ENCODE measurements around the gene GAS2. TPM values are rescaled to one million over a fixed set of nuclear protein-coding genes. Genes with fewer than 3 reads are reported as not detected.

GAS2 gene
- total and polyA plus RNA-seq, 2 donors (not counting 1 experiment from before 2014, with no cell fraction given), result 2.5 to 6.5 TPM

- no peak overlapping the region for H3K4me2 ChIP-seq (replicated peaks; ENCODE audit: low read depth, low read length, poor library complexity, severe bottlenecking)
- intact Hi-C loops (cut with micrococcal nuclease), result no loop called here
- WGBS (ENCODE audit: insufficient coverage), result no CpG with 5 or more reads among the region's 3 CpGs
- Mint-ChIP-seq H3K27me3 (peaks cover 17% of the 10 kb centered on the region), H3K27ac (no peak overlapping the region), H3K9me3 (ENCODE audit: insufficient read depth) (no peaks in the 10 kb centered on the region), H3K4me3 (no peak overlapping the region), H3K4me1 (no peaks in the 10 kb centered on the region)
- H3K36me3 ChIP-seq (replicated peaks in 1 of 2; ENCODE audit: control extremely low read depth in 1 of 2, control insufficient read depth in 1 of 2, extremely low read depth in 1 of 2, insufficient read depth in 2 of 2, low read length in 1 of 2), result no peaks in the 10 kb centered on the region
- no peaks in the 10 kb centered on the region for H4K20me1 ChIP-seq (ENCODE audit: control insufficient read depth, insufficient read depth, low read length, poor library complexity, severe bottlenecking)
- H3K4me1 ChIP-seq (ENCODE audit: control insufficient read depth in 2 of 2, insufficient read depth in 2 of 2, low read length in 2 of 2), result no peaks in the 10 kb centered on the region
- no peaks in the 10 kb centered on the region for H3K27me3 ChIP-seq (replicated peaks in 1 of 4; ENCODE audit: control extremely low read depth in 1 of 4, control insufficient read depth in 3 of 4, insufficient read depth in 4 of 4, low read length in 3 of 4)
- TF ChIP-seq EZH2 (IDR thresholded peaks at IDR 0.05; ENCODE audit: borderline replicate concordance, insufficient read depth, low read depth, low read length, poor library complexity, severe bottlenecking) (no peak), CTCF (IDR thresholded peaks at IDR 0.05) (no peak)
- ChIA-PET POLR2A (no interaction called here), CTCF (no interaction called here)
- no peak overlapping the region for H3K27ac ChIP-seq (ENCODE audit: low read length in 2 of 2)
- no peak overlapping the region for H2AFZ ChIP-seq (ENCODE audit: insufficient read depth, low read depth, low read length, poor library complexity, severe bottlenecking)
- no peaks in the 10 kb centered on the region for H3K79me2 ChIP-seq (ENCODE audit: control insufficient read depth, insufficient read depth, low read length)
- H3K9me3 ChIP-seq (ENCODE audit: control extremely low read depth in 1 of 3, control insufficient read depth in 2 of 3, insufficient read depth in 1 of 3, low read length in 2 of 3), result no peaks in the 10 kb centered on the region
- no peak for DNase-seq
- no peak overlapping the region for H3K9ac ChIP-seq (ENCODE audit: low read length)
- ATAC-seq (ENCODE audit: low read depth), result no peak
- H3K4me3 ChIP-seq (ENCODE audit: control extremely low read depth in 1 of 5, extremely low read depth in 1 of 5, insufficient read depth in 1 of 5, low read depth in 2 of 5, low read length in 4 of 5), result no peak overlapping the region
Observed at GRCh38 chr11:22703040-22703439, 36.6 kb downstream of the GAS2 start.

GRCh38 chr11:22703591-22703990, 37.2 kb downstream of the GAS2 start:
- Histone ChIP-seq H3K9me3 (ENCODE audit: control extremely low read depth in 1 of 3, control insufficient read depth in 2 of 3, insufficient read depth in 1 of 3, low read length in 2 of 3) (no peaks in the 10 kb centered on the region), H3K27me3 (replicated peaks in 1 of 4; ENCODE audit: control extremely low read depth in 1 of 4, control insufficient read depth in 3 of 4, insufficient read depth in 4 of 4, low read length in 3 of 4) (no peaks in the 10 kb centered on the region), H3K4me1 (ENCODE audit: control insufficient read depth in 2 of 2, insufficient read depth in 2 of 2, low read length in 2 of 2) (no peaks in the 10 kb centered on the region), H3K9ac (ENCODE audit: low read length) (no peak overlapping the region), H3K4me2 (replicated peaks; ENCODE audit: low read depth, low read length, poor library complexity, severe bottlenecking) (no peak overlapping the region), H3K36me3 (replicated peaks in 1 of 2; ENCODE audit: control extremely low read depth in 1 of 2, control insufficient read depth in 1 of 2, extremely low read depth in 1 of 2, insufficient read depth in 2 of 2, low read length in 1 of 2) (no peaks in the 10 kb centered on the region), H2AFZ (ENCODE audit: insufficient read depth, low read depth, low read length, poor library complexity, severe bottlenecking) (no peak overlapping the region), H3K4me3 (ENCODE audit: control extremely low read depth in 1 of 5, extremely low read depth in 1 of 5, insufficient read depth in 1 of 5, low read depth in 2 of 5, low read length in 4 of 5) (no peak overlapping the region), H3K79me2 (ENCODE audit: control insufficient read depth, insufficient read depth, low read length) (no peaks in the 10 kb centered on the region), H3K27ac (ENCODE audit: low read length in 2 of 2) (no peak overlapping the region), H4K20me1 (ENCODE audit: control insufficient read depth, insufficient read depth, low read length, poor library complexity, severe bottlenecking) (no peaks in the 10 kb centered on the region)
- CTCF ChIA-PET, result no interaction called here
- POLR2A ChIA-PET, result no interaction called here
- no peaks in the 10 kb centered on the region for H3K4me1 Mint-ChIP-seq
- no CpG with 5 or more reads among the region's 2 CpGs for WGBS (ENCODE audit: insufficient coverage)
- H3K27me3 Mint-ChIP-seq, result peaks cover 18% of the 10 kb centered on the region
- TF ChIP-seq CTCF (IDR thresholded peaks at IDR 0.05) (no peak), EZH2 (IDR thresholded peaks at IDR 0.05; ENCODE audit: borderline replicate concordance, insufficient read depth, low read depth, low read length, poor library complexity, severe bottlenecking) (no peak)
- DNase-seq (no peak), ATAC-seq (ENCODE audit: low read depth) (no peak)
- no peak overlapping the region for H3K27ac Mint-ChIP-seq
- H3K4me3 Mint-ChIP-seq, result no peak overlapping the region
- intact Hi-C loops (cut with micrococcal nuclease), result no loop called here
- H3K9me3 Mint-ChIP-seq (ENCODE audit: insufficient read depth), result no peaks in the 10 kb centered on the region

Measured in B cell (primary cell).